HAP-1 (cell line): ENCODE results near the gene ISL1.

Source experiments
- DNase-seq, 2 experiments: peaks; one replicate each; pipeline ENCODE4 v3.0.0-alpha.2; 2016 to 2020; ENCODE audit warnings: low spot score in 2 of 2
- H3K27me3 ChIP-seq: fragments of 250-450 bp; sonication (Bioruptor Pico); 2 replicates; pipeline ENCODE4 v1.5.1; 2020; ENCODE audit warnings: low read depth, mild to moderate bottlenecking, moderate library complexity
- H3K36me3 ChIP-seq: fragments of 250-450 bp; sonication (Bioruptor Pico); replicated peaks from 2 replicates; pipeline ENCODE4 v1.5.1; 2020; ENCODE audit warnings: mild to moderate bottlenecking
- H3K4me1 ChIP-seq: fragments of 250-450 bp; sonication (Bioruptor Pico); 2 replicates; pipeline ENCODE4 v1.5.1; 2020; ENCODE audit warnings: mild to moderate bottlenecking
- H3K4me3 ChIP-seq: fragments of 250-450 bp; sonication (Bioruptor Pico); 2 replicates; pipeline ENCODE4 v1.5.1; 2020; ENCODE audit warnings: mild to moderate bottlenecking, moderate library complexity
- H3K9me3 ChIP-seq: fragments of 250-450 bp; sonication (Bioruptor Pico); 2 replicates; pipeline ENCODE4 v1.5.1; 2020; ENCODE audit warnings: mild to moderate bottlenecking, moderate library complexity
- in situ Hi-C: fragments of 300-500 bp; cut with MboI; formaldehyde crosslinking; loops from 3 replicates; pipeline ENCODE4 v1.14.3; 2020; ENCODE audit warnings: low sequenced_read_pairs, inconsistent platforms, mixed read lengths

Gene ISL1

GRCh38 chr5:51380603-51381207 lies 2.5 kb upstream of the ISL1 start:
- Histone ChIP-seq H3K36me3 (no peaks in the 10 kb centered on the region), H3K4me3 (no peak overlapping the region), H3K4me1 (peaks cover 7% of the 10 kb centered on the region; the same call in 1 of the 2 replicates), H3K9me3 (no peaks in the 10 kb centered on the region), H3K27me3 (no peaks in the 10 kb centered on the region)
- DNase-seq, result peak; percentile 57 to 64
- in situ Hi-C loops, result no loop called here

GRCh38 chr5:51381761-51382474 lies 1.3 kb upstream of the ISL1 start:
- in situ Hi-C loops, result no loop called here
- peak in 1 of 2 experiments; percentile 45 for DNase-seq
- Histone ChIP-seq H3K36me3 (no peaks in the 10 kb centered on the region), H3K4me3 (peak overlapping the region; percentile 44), H3K9me3 (no peaks in the 10 kb centered on the region), H3K27me3 (no peaks in the 10 kb centered on the region), H3K4me1 (peaks cover 18% of the 10 kb centered on the region; the same call in 1 of the 2 replicates)

GRCh38 chr5:51382521-51383130 lies 622 bp upstream of the ISL1 start:
- DNase-seq, result peak; percentile 32 to 58
- Histone ChIP-seq H3K9me3 (no peaks in the 10 kb centered on the region), H3K4me3 (peak overlapping the region; percentile 44), H3K4me1 (peaks cover 20% of the 10 kb centered on the region; the same call in 1 of the 2 replicates), H3K36me3 (no peaks in the 10 kb centered on the region), H3K27me3 (no peaks in the 10 kb centered on the region)
- in situ Hi-C loops, result no loop called here

GRCh38 chr5:51384281-51384840 lies 1.1 kb downstream of the ISL1 start:
- Histone ChIP-seq H3K36me3 (no peaks in the 10 kb centered on the region), H3K4me1 (peaks cover 21% of the 10 kb centered on the region), H3K9me3 (no peaks in the 10 kb centered on the region), H3K27me3 (no peaks in the 10 kb centered on the region), H3K4me3 (peak overlapping the region; percentile 44)
- in situ Hi-C loops, result no loop called here
- peak in 1 of 2 experiments; percentile 39 for DNase-seq

- Histone ChIP-seq H3K4me3 (peak overlapping the region; percentile 44), H3K9me3 (no peaks in the 10 kb centered on the region), H3K4me1 (peaks cover 21% of the 10 kb centered on the region), H3K36me3 (no peaks in the 10 kb centered on the region), H3K27me3 (no peaks in the 10 kb centered on the region)
- no peak for DNase-seq
- in situ Hi-C loops, result no loop called here
These were observed 2.0 kb downstream of the ISL1 start for GRCh38 chr5:51385216-51385615.

GRCh38 chr5:51386916-51387883 lies 4.0 kb downstream of the ISL1 start:
- in situ Hi-C loops, result no loop called here
- Histone ChIP-seq H3K27me3 (no peaks in the 10 kb centered on the region), H3K4me1 (peaks cover 16% of the 10 kb centered on the region), H3K4me3 (peak overlapping the region; percentile 44), H3K36me3 (no peaks in the 10 kb centered on the region), H3K9me3 (no peaks in the 10 kb centered on the region)
- DNase-seq, result peak in 1 of 2 experiments; percentile 51

- H3K4me1 ChIP-seq, result peaks cover 16% of the 10 kb centered on the region
These were observed 4.6 kb downstream of the ISL1 start for GRCh38 chr5:51387884-51388275.

GRCh38 chr5:51388488-51389287 lies 5.4 kb downstream of the ISL1 start:
- Histone ChIP-seq H3K4me3 (no peak overlapping the region), H3K4me1 (peaks cover 16% of the 10 kb centered on the region), H3K27me3 (no peaks in the 10 kb centered on the region), H3K36me3 (no peaks in the 10 kb centered on the region; the same call in 1 of the 2 replicates), H3K9me3 (no peaks in the 10 kb centered on the region)
- in situ Hi-C loops, result no loop called here
- DNase-seq, result no peak

More at GRCh38 chr5:51387884-51388275, 4.6 kb downstream of the ISL1 start:
- H3K4me3 ChIP-seq, result peak overlapping the region; percentile 44
- no peaks in the 10 kb centered on the region for H3K36me3 ChIP-seq
- in situ Hi-C loops, result no loop called here
- DNase-seq, result peak in 1 of 2 experiments; percentile 55
- no peaks in the 10 kb centered on the region for H3K9me3 ChIP-seq
- no peaks in the 10 kb centered on the region for H3K27me3 ChIP-seq

GRCh38 chr5:51389288-51389576 lies 6.0 kb downstream of the ISL1 start:
- H3K4me1 ChIP-seq, result peaks cover 16% of the 10 kb centered on the region
- no peaks in the 10 kb centered on the region for H3K27me3 ChIP-seq
- H3K36me3 ChIP-seq, result no peaks in the 10 kb centered on the region; the same call in 1 of the 2 replicates
- no peak overlapping the region for H3K4me3 ChIP-seq
- no peak for DNase-seq
- H3K9me3 ChIP-seq, result no peaks in the 10 kb centered on the region
- in situ Hi-C loops, result no loop called here

GRCh38 chr5:51389577-51390463 lies 6.6 kb downstream of the ISL1 start:
- no peak for DNase-seq
- H3K27me3 ChIP-seq, result no peaks in the 10 kb centered on the region
- peaks cover 16% of the 10 kb centered on the region for H3K4me1 ChIP-seq

GRCh38 chr5:51391175-51391574 lies 7.9 kb downstream of the ISL1 start:
- H3K27me3 ChIP-seq, result no peaks in the 10 kb centered on the region
- H3K36me3 ChIP-seq, result no peaks in the 10 kb centered on the region; the same call in 1 of the 2 replicates
- no peak for DNase-seq
- in situ Hi-C loops, result no loop called here
- no peaks in the 10 kb centered on the region for H3K9me3 ChIP-seq
- no peak overlapping the region for H3K4me3 ChIP-seq
- H3K4me1 ChIP-seq, result peaks cover 9% of the 10 kb centered on the region

More at GRCh38 chr5:51389577-51390463, 6.6 kb downstream of the ISL1 start:
- H3K9me3 ChIP-seq, result no peaks in the 10 kb centered on the region
- in situ Hi-C loops, result no loop called here
- no peaks in the 10 kb centered on the region; the same call in 1 of the 2 replicates for H3K36me3 ChIP-seq
- no peak overlapping the region for H3K4me3 ChIP-seq
